HUES64 (cell line): ENCODE results near the gene NBEA.
"Not testable (repeated sequence)": the region's sequence is repeated elsewhere in the genome, so short reads cannot be mapped to it uniquely, and the experiment has no call there.

ENCODE experiments used
- H3K27ac ChIP-seq: 2 replicates; pipeline ENCODE4 v1.7.0; 2013; ENCODE audit warnings: low read depth, low read length, inconsistent platforms
- H3K27me3 ChIP-seq: 2 replicates; pipeline ENCODE4 v1.6.1; 2013; ENCODE audit warnings: mild to moderate bottlenecking, low read length; ENCODE audit not compliant: insufficient read depth
- H3K36me3 ChIP-seq: 2 replicates; pipeline ENCODE4 v1.6.1; 2013; ENCODE audit warnings: mild to moderate bottlenecking, low read length; ENCODE audit not compliant: insufficient read depth
- H3K4me1 ChIP-seq: 2 replicates; pipeline ENCODE4 v1.6.1; 2013; ENCODE audit warnings: mild to moderate bottlenecking, low read length, moderate library complexity; ENCODE audit not compliant: insufficient read depth
- H3K4me3 ChIP-seq: 2 replicates; pipeline ENCODE4 v1.5.1; 2013; ENCODE audit warnings: mild to moderate bottlenecking, low read length, moderate library complexity
- H3K9ac ChIP-seq: 2 replicates; pipeline ENCODE4 v1.6.1; 2013; ENCODE audit warnings: mild to moderate bottlenecking, low read depth, low read length
- H3K9me3 ChIP-seq: 2 replicates; pipeline ENCODE4 v1.6.1; 2013; ENCODE audit warnings: low read depth, low read length; ENCODE audit not compliant: insufficient read depth
- WGBS: fragments of 150-250, 120-280 bp; methylation state at CpG from one replicate; pipeline ENCODE4 v1.1.7; 2013; ENCODE audit warnings: missing lambda C conversion rate; 5-methylcytosine and 5-hydroxymethylcytosine counted together

Gene NBEA

GRCh38 chr13:35003734-35004133 is 61.7 kb downstream of the NBEA start:
- H3K36me3 ChIP-seq, H3K9ac ChIP-seq, H3K4me3 ChIP-seq, H3K4me1 ChIP-seq, H3K27ac ChIP-seq, H3K9me3 ChIP-seq, H3K27me3 ChIP-seq: not testable (repeated sequence)
- WGBS: 90% methylated on average over 1 of the region's 2 CpGs

- WGBS: 86% methylated on average over 2 of the region's 2 CpGs
- Histone ChIP-seq H3K4me1 (peaks cover 8% of the 10 kb centered on the region; the same call in 1 of the 2 replicates), H3K9me3 (no peaks in the 10 kb centered on the region), H3K36me3 (no peaks in the 10 kb centered on the region), H3K4me3 (no peak overlapping the region), H3K27me3 (no peaks in the 10 kb centered on the region), H3K27ac (no peak overlapping the region), H3K9ac (no peak overlapping the region)
Observed at GRCh38 chr13:35005051-35005450, 63.0 kb downstream of the NBEA start.

GRCh38 chr13:35014606-35015213 is 72.6 kb downstream of the NBEA start:
- no peaks in the 10 kb centered on the region for H3K36me3 ChIP-seq
- H3K9me3 ChIP-seq: no peaks in the 10 kb centered on the region
- no peak overlapping the region for H3K4me3 ChIP-seq
- no peaks in the 10 kb centered on the region for H3K27me3 ChIP-seq
- peaks cover 10% of the 10 kb centered on the region; the same call in 1 of the 2 replicates for H3K4me1 ChIP-seq
- WGBS: 71% methylated on average over 6 of the region's 7 CpGs
- no peak overlapping the region for H3K27ac ChIP-seq
- no peak overlapping the region for H3K9ac ChIP-seq

GRCh38 chr13:35016362-35017112 is 74.5 kb downstream of the NBEA start:
- WGBS: 71% methylated on average over 4 of the region's 5 CpGs
- H3K9ac ChIP-seq: peak overlapping the region; percentile 30; the same call in 1 of the 2 replicates

GRCh38 chr13:35025314-35025713 is 83.2 kb downstream of the NBEA start:
- no peak overlapping the region for H3K4me3 ChIP-seq
- no peaks in the 10 kb centered on the region for H3K27me3 ChIP-seq
- H3K4me1 ChIP-seq: peaks cover 7% of the 10 kb centered on the region
- H3K9ac ChIP-seq: no peak overlapping the region
- no peaks in the 10 kb centered on the region for H3K9me3 ChIP-seq
- H3K27ac ChIP-seq: no peak overlapping the region
- no peaks in the 10 kb centered on the region for H3K36me3 ChIP-seq
- 100% methylated on average over 1 of the region's 2 CpGs for WGBS

More at GRCh38 chr13:35016362-35017112, 74.5 kb downstream of the NBEA start:
- Histone ChIP-seq H3K36me3 (no peaks in the 10 kb centered on the region), H3K9me3 (no peaks in the 10 kb centered on the region), H3K27me3 (no peaks in the 10 kb centered on the region), H3K4me3 (no peak overlapping the region), H3K27ac (peak overlapping the region; percentile 46; the same call in 1 of the 2 replicates), H3K4me1 (peaks cover 10% of the 10 kb centered on the region; the same call in 1 of the 2 replicates)

- Histone ChIP-seq H3K9me3 (peaks cover 17% of the 10 kb centered on the region), H3K4me1 (peaks cover 16% of the 10 kb centered on the region), H3K27me3 (no peaks in the 10 kb centered on the region), H3K9ac (no peak overlapping the region), H3K36me3 (no peaks in the 10 kb centered on the region), H3K4me3 (no peak overlapping the region), H3K27ac (no peak overlapping the region)
- 88% methylated on average over 1 of the region's 1 CpG for WGBS
Observed at GRCh38 chr13:35028338-35028867, 86.3 kb downstream of the NBEA start.

- no peak overlapping the region for H3K27ac ChIP-seq
- 86% methylated on average over 2 of the region's 3 CpGs for WGBS
- H3K4me3 ChIP-seq: no peak overlapping the region
Observed at GRCh38 chr13:35039012-35039411, 96.9 kb downstream of the NBEA start.

GRCh38 chr13:35046587-35046986 is 104.5 kb downstream of the NBEA start:
- Histone ChIP-seq H3K4me3 (no peak overlapping the region), H3K9me3 (no peaks in the 10 kb centered on the region), H3K4me1 (no peaks in the 10 kb centered on the region), H3K9ac (no peak overlapping the region), H3K36me3 (peaks cover 16% of the 10 kb centered on the region; the same call in 1 of the 2 replicates), H3K27ac (no peak overlapping the region), H3K27me3 (no peaks in the 10 kb centered on the region)
- WGBS: 89% methylated on average over 1 of the region's 2 CpGs

More at GRCh38 chr13:35039012-35039411, 96.9 kb downstream of the NBEA start:
- Histone ChIP-seq H3K9ac (no peak overlapping the region), H3K36me3 (0 out of 2 replicates have a peak, but pooled peaks cover 10% of the 10 kb centered on the region), H3K9me3 (peaks cover 3% of the 10 kb centered on the region; the same call in 1 of the 2 replicates), H3K4me1 (no peaks in the 10 kb centered on the region), H3K27me3 (no peaks in the 10 kb centered on the region)

GRCh38 chr13:35055705-35056104 is 113.6 kb downstream of the NBEA start:
- Histone ChIP-seq H3K9ac (no peak overlapping the region), H3K9me3 (no peaks in the 10 kb centered on the region), H3K27me3 (no peaks in the 10 kb centered on the region), H3K4me3 (no peak overlapping the region), H3K4me1 (peaks cover 3% of the 10 kb centered on the region; the same call in 1 of the 2 replicates), H3K36me3 (no peaks in the 10 kb centered on the region), H3K27ac (no peak overlapping the region)
- 97% methylated on average over 5 of the region's 5 CpGs for WGBS

- WGBS: 78% methylated on average over 4 of the region's 6 CpGs
- Histone ChIP-seq H3K4me3 (no peak overlapping the region), H3K4me1 (peaks cover 3% of the 10 kb centered on the region; the same call in 1 of the 2 replicates), H3K27ac (no peak overlapping the region), H3K9ac (no peak overlapping the region), H3K9me3 (no peaks in the 10 kb centered on the region), H3K36me3 (no peaks in the 10 kb centered on the region), H3K27me3 (no peaks in the 10 kb centered on the region)
Observed at GRCh38 chr13:35057858-35058257, 115.8 kb downstream of the NBEA start.

GRCh38 chr13:35058585-35058984 is 116.5 kb downstream of the NBEA start:
- not testable (repeated sequence) for H3K27me3 ChIP-seq, H3K9ac ChIP-seq, H3K4me3 ChIP-seq, H3K9me3 ChIP-seq, H3K36me3 ChIP-seq, H3K27ac ChIP-seq, H3K4me1 ChIP-seq
- WGBS: 98% methylated on average over 2 of the region's 3 CpGs
